Inflammatory macrophage treated with lipopolysaccharide for 1 hour (primary cell): Measurements from ENCODE around the gene ADAMTS10.
"Not testable (repeated sequence)": the region's sequence is repeated elsewhere in the genome, so short reads cannot be mapped to it uniquely, and the experiment has no call there.

Experiments used
- DNase-seq, 2 donors: peaks; one replicate each; pipeline ENCODE4 v3.0.0-alpha.2; 2020 to 2022

ADAMTS10 gene

DNA sequence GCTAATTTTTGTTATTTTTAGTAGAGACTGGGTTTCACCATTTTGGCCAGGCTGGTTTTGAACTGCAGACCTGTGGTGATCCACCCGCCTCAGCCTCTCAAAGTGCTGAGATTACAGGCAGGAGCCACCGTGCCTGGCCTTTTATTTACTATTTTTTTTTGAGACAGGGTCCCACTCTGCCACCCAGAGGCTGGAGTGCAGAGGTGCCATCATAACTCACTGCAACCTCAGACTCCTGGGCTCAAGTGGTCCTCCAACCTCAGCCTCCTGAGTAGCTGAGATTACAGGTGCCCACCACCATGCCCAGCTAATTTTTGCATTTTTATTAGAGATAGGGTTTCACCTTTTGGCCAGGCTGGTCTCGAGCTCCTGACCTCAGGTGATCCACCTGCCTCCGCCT is 12.4 kb upstream of the ADAMTS10 start:
- not testable (repeated sequence) for DNase-seq

DNA sequence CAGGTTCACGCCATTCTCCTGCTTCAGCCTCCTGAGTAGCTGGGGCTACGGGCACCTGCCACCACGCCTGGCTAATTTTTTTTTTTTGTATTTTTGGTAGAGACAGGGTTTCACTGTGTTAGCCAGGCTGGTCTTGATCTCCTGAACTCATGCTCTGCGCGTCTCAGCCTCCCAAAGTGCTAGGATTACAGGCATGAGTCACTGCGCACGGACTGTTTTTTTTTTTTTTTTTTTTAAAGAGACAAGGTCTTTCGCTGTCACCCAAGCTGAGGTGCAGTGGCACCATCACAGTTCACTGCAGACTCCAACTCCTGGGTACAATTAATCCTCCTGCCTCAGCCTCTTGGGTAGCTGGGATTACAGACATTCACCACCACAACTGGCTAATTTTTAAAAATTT is 8.2 kb upstream of the ADAMTS10 start:
- DNase-seq, result no peak

- DNase-seq, result no peak
Observed at GRCh38 chr19:8617984-8618383, 7.5 kb upstream of the ADAMTS10 start.

- DNase-seq, result not testable (repeated sequence)
Observed at GRCh38 chr19:8617325-8617724, 6.8 kb upstream of the ADAMTS10 start.

- DNase-seq, result no peak
Observed at GRCh38 chr19:8616861-8617260, 6.3 kb upstream of the ADAMTS10 start.

DNA sequence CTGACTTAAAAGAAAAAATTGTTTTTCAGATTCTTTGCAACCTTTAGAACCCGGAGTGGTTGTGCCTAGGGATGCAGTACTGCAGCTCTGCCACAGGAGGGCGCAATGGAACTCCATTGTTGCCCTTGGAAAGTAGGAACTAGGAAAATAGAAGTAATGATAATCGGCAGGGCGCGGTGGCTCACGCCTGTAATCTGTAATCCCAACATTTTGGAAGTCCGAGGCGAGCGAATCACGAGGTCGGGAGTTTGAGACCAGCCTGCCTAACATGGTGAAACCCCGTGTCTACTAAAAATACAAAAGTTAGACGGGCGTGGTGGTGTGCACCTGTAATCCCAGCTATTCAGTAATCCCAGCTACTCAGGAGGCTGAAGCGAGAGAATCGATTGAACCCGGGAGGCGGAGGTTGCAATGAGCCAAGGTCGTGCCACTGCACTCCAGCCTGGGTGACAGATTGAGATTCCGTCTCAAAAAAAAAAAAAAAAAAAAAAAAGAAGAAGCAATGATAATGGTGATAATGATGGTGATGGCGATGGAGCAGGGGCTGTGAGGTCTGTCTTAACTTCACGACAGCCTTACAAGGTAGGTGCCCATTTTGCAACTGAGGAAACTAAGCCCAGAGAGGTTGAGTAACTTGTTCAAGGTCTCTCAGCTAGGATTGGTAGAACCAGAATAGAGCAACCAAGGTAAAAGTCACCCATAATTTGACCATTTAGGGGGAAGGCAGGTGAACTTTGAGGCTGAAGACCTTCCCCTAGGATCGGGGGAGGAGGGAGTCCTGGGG is 5.5 kb upstream of the ADAMTS10 start:
- DNase-seq, result peak; percentile 60 to 91

DNA sequence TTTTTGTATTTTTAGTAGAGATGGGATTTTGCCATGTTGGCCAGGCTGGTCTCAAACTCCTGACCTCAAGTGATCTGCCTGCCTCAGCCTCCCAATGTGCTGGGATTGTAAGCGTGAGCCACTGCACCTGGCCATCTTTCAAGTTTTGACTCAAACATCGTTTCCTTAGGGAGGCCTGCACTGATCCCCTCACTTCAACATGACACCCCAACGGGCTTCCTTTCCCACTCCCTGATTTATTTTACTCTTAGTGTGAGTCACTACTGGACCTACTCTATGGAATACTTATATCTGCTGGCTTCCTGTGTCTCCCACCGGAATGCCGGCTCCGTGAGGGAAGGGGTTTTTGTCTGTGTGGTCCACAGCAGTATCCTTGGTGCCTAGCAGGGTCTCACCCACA is 4.5 kb upstream of the ADAMTS10 start:
- no peak for DNase-seq

- no peak for DNase-seq
Observed at GRCh38 chr19:8614455-8614854, 3.9 kb upstream of the ADAMTS10 start.

DNA sequence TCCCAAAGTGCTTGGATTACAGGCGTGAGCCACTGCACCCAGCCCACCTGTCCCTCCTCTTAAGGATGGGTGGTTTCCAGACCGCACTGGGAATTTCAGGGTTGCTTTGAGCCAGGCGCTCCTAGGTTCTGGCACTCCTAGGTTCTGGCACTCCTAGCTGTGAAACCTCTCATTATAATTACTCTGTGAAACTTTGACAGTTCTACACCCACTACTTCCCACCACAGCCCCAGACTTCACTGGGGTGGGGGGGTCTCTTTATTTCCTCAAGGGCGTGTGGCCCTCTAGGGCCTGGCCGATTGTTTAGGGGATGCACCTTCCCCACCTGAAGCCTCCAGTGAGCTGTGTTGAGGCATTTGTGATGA is 2.3 kb upstream of the ADAMTS10 start:
- DNase-seq, result no peak

DNA sequence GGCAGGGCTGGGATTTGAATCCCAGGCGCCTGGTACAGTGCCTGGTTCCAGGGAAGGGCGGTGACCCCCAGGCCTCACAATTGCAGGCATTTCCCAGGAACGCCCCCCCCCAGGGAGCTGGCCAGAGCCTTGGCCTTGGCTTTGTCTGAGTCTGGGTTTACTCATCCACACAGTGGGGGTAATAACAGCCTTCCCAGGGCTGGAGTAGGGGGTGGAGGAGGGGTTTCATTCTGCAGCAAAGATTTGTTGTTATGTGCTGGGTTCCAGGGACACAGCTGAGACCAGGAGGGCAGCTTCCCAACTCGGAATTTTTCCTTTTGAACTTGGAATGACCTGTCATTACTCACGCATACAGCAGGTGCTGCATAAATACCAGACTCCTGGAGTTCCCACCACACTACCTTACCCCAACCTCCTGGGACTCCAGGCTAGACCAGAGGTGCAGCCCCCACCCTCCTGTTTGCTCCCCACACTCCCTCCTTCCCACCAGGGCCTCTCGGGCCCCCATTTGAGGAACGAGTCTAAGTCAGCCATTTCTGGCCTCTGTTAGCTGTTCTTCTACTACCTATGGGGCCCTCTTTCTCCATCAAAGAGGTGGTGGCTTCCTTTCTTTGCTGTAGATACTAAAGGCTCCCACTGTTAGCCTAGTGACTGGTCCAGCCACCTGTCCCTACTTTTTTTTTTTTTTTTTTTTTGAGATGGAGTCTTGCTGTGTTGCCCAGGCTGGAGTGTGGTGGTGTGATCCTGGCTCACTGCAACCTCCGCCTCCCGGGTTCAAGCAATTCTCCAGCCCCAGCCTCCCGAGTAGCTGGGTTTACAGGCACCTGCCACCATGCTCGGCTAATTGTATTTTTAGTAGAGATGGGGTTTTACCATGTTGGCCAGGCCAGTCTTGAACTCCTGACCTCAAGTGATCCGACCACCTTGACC is 1.6 kb upstream of the ADAMTS10 start:
- no peak for DNase-seq

GRCh38 chr19:8611391-8611876 is 919 bp upstream of the ADAMTS10 start:
- no peak for DNase-seq

DNA sequence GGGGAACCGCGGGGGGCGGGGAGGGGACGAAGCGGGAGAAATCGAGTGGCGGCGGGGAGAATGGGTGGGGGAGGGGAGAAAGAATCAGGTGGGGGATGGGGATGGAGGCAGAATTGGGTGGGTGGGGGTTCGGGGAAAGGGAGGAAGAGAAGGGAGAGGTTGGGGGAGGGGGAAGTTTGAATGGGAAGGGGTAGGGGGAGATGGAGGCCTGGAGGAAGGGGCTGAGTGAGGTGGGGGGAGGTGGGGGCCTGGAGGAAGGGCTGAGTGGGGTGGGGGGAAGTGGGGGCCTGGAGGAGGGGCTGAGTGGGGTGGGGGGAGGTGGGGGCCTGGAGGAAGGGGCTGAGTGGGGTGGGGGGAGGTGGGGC is 403 bp upstream of the ADAMTS10 start:
- no peak for DNase-seq

DNA sequence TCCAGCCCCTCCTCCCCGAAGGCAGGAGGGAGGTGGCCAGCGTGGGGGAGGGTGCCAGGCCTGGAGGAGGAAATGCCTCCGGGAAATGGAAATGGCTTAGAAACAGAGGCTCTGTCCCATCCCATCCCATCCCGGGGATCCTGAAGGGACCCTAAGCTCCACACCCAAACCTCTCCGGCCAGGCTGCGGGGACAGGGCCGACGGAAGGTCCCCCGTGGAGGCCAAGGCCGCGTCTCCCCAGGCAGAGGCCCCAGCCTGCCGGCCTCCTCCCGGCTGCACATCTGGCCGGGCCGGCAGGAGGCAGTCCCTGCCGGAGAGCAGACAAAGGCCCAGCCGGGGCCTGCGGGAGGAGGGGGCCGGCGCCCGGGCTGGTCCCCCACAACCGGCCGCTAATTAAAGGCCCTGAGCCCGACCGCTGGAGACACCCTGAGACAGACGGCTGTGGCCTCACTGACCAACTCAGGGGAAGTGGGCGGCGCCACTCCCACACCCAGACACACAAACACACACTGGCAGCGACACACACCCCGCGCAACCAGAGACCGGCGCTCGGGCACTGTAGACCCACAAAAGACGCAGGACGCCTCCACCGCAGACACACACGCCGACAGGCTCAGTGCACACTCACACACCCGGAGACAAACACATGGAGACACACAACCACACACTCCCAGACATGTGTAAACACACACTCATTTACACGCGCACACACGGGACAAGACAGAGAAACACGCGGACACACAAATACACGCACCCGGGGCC is 1.1 kb downstream of the ADAMTS10 start:
- peak; percentile 25 to 33 for DNase-seq

- DNase-seq, result no peak
Observed at GRCh38 chr19:8608941-8609278, 1.6 kb downstream of the ADAMTS10 start.

DNA sequence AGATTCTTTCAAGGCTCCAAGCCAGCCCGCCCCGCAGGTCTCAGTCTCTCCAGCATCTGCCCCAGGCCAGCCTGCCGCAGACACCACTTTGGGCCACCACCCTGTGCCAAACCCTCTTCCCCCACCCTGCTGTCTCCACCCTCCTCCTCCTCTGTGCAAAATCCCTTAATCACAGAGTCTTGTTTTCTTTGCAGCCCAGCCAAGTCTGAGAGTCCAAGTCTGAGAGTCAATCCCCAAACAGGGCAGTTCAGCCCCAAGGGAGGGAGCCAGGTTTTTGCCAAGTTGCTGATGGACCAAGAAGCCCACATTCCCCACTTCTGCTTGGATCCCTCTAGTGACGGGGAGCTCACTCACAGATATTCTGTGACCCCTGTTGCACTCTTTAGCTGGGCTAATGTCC is 3.1 kb downstream of the ADAMTS10 start:
- DNase-seq, result no peak

DNA sequence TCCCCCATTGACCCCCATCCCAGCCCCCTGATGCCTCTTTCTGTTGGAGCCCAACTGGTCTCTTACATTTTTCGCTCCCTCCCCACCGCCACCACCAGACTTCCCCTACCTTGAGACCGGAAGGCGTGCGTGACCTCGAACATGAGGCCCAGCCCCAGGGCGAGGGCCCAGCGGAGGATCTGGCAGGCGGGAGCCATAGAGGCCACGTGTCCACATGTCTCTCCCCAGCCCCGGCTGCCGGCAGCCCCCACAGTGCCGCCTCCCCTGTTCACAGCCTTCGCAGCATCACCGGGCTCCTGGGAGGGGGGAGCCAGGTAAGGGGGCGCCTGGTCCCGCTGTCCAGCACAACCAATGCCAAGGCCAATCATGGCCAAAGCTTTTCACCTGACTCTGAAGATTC is 5.0 kb downstream of the ADAMTS10 start:
- DNase-seq, result no peak

DNA sequence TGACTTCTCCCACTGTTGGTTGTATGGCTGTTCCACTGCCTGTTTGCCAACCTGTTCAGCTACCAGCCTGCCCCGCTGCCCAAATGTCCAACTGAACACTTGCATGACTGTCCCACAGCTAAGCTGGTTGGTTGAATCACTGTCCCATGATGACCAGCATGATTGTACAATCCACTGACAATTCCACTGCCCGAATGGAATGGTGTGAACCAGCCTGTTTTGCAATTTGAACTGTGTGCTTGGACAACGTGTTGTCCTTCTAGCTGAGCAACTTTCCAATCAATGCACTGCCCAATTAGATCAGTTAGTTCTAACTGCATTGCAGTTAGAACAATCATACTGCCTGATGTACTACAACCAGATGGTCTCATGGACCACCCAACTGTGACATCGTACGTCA is 8.7 kb downstream of the ADAMTS10 start:
- no peak for DNase-seq

- DNase-seq, result no peak
Observed at GRCh38 chr19:8600816-8601215, 9.7 kb downstream of the ADAMTS10 start.

GRCh38 chr19:8600064-8600463 is 10.5 kb downstream of the ADAMTS10 start:
- DNase-seq, result no peak

GRCh38 chr19:8596168-8596567 is 14.3 kb downstream of the ADAMTS10 start:
- DNase-seq, result no peak

GRCh38 chr19:8595651-8596050 is 14.9 kb downstream of the ADAMTS10 start:
- DNase-seq, result no peak

GRCh38 chr19:8593931-8594330 is 16.6 kb downstream of the ADAMTS10 start:
- no peak for DNase-seq

DNA sequence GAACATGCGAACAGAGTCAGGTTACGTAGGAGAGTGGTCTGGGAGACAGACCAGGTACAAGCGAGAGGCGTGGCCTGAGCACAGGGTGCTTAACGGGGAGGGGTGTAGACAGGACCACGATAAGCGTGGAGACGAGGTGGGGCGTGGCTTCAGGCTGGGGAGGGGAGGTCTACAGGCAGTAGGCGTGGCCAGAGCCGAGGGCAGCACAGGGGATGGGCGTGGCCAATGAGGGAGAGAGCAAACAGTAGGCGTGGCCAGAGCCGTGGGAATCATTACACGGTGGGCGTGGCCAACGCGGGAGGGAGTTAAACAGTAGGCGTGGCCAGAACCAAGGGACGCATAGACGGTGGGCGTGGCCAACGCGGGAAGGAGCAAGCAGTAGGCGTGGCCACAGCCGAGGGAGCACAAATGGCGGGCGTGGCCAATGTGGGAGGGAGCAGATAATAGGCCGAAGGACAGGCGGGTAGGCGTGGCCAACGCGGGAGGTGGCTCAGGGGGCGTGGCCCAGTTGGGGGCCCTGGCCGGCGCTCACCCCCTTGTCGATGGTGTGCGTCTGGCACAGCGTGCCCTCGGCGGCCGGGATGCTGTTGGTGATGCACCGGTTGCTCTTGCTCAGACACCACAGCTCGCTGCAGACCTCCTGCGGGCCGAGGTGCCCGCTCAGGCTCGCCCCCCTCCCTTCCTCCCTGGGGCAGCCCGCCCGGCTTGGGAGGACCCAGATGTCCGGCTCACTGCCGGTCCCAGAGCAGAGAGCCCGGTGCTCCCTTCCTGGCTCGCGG is 18.1 kb downstream of the ADAMTS10 start:
- peak; percentile 39 to 80 for DNase-seq
